IPS-11a (cell line): ENCODE results near the gene TMIE.
A peak's percentile ranks its signal among the peaks of the same experiment; 100 is the strongest.

Experiments
- H3K4me3 ChIP-seq: one replicate; pipeline ENCODE4 v1.5.1; 2013; ENCODE audit warnings: low read depth, low read length, control low read depth

Gene TMIE

GRCh38 chr3:46701181-46701939, at the start of gene TMIE:
TMIE (plus strand) TSS chr3:46701392; CDS start chr3:46701488, 96 bp downstream.
- H3K4me3 ChIP-seq: peak within 1 kb of the TSS; percentile 13

- H3K4me3 ChIP-seq: no peak overlapping the region
Measured at GRCh38 chr3:46655271-46655670, 45.9 kb upstream of the TMIE start.

- no peak overlapping the region for H3K4me3 ChIP-seq
Measured at GRCh38 chr3:46656778-46657556, 44.2 kb upstream of the TMIE start.

GRCh38 chr3:46659285-46659684, 41.9 kb upstream of the TMIE start:
- no peak overlapping the region for H3K4me3 ChIP-seq

GRCh38 chr3:46660003-46660402, 41.2 kb upstream of the TMIE start:
- H3K4me3 ChIP-seq: no peak overlapping the region

GRCh38 chr3:46660543-46661523, 40.4 kb upstream of the TMIE start:
- no peak overlapping the region for H3K4me3 ChIP-seq

GRCh38 chr3:46661776-46662766, 39.1 kb upstream of the TMIE start:
- H3K4me3 ChIP-seq: no peak overlapping the region

GRCh38 chr3:46662771-46663551, 38.2 kb upstream of the TMIE start:
- H3K4me3 ChIP-seq: no peak overlapping the region

- no peak overlapping the region for H3K4me3 ChIP-seq
Measured at GRCh38 chr3:46663591-46664135, 37.5 kb upstream of the TMIE start.

- no peak overlapping the region for H3K4me3 ChIP-seq
Measured at GRCh38 chr3:46664188-46664970, 36.8 kb upstream of the TMIE start.

- H3K4me3 ChIP-seq: no peak overlapping the region
Measured at GRCh38 chr3:46664971-46665762, 36.0 kb upstream of the TMIE start.

- H3K4me3 ChIP-seq: no peak overlapping the region
Measured at GRCh38 chr3:46665763-46666452, 35.3 kb upstream of the TMIE start.

GRCh38 chr3:46666453-46666845, 34.7 kb upstream of the TMIE start:
- H3K4me3 ChIP-seq: no peak overlapping the region

- H3K4me3 ChIP-seq: no peak overlapping the region
Measured at GRCh38 chr3:46667061-46667621, 34.1 kb upstream of the TMIE start.

GRCh38 chr3:46667657-46668056, 33.5 kb upstream of the TMIE start:
- no peak overlapping the region for H3K4me3 ChIP-seq

GRCh38 chr3:46668116-46668515, 33.1 kb upstream of the TMIE start:
- no peak overlapping the region for H3K4me3 ChIP-seq
